NCI-H1105 (cell line): Measurements from ENCODE around the gene LRCH4.
"Not testable (repeated sequence)": the region's sequence is repeated elsewhere in the genome, so short reads cannot be mapped to it uniquely, and the experiment has no call there.

ENCODE experiments used
- DNase-seq: peaks from one replicate; lab custom pipeline; 2025; lab: John Stamatoyannopoulos, UW

The LRCH4 gene

GRCh38 chr7:100544967-100545359, 41.0 kb downstream of the LRCH4 start:
- no peak for DNase-seq

- no peak for DNase-seq
Measured at GRCh38 chr7:100544386-100544785, 41.5 kb downstream of the LRCH4 start.

- DNase-seq = no peak
Measured at GRCh38 chr7:100543586-100543985, 42.3 kb downstream of the LRCH4 start.

- DNase-seq = not testable (repeated sequence)
Measured at GRCh38 chr7:100541309-100541708, 44.6 kb downstream of the LRCH4 start.

- no peak for DNase-seq
Measured at GRCh38 chr7:100540073-100540723, 45.7 kb downstream of the LRCH4 start.

GRCh38 chr7:100539436-100540006, 46.4 kb downstream of the LRCH4 start:
- DNase-seq = no peak

- DNase-seq = peak; percentile 99
Measured at GRCh38 chr7:100538654-100539435, 47.1 kb downstream of the LRCH4 start, which contains the start of gene AGFG2. TSS of gene AGFG2 (plus strand) at chr7:100539203. CDS start at chr7:100539347, 144 bp downstream.

- DNase-seq = no peak
Measured at GRCh38 chr7:100538348-100538653, 47.6 kb downstream of the LRCH4 start.

- DNase-seq = not testable (repeated sequence)
Measured at GRCh38 chr7:100536695-100537094, 49.2 kb downstream of the LRCH4 start.

- not testable (repeated sequence) for DNase-seq
Measured at GRCh38 chr7:100535982-100536381, 49.9 kb downstream of the LRCH4 start.

GRCh38 chr7:100532165-100533022, 53.5 kb downstream of the LRCH4 start:
- DNase-seq = no peak

GRCh38 chr7:100528108-100528866, 57.6 kb downstream of the LRCH4 start:
- not testable (repeated sequence) for DNase-seq
